Tibial nerve (tissue), 4 donors: ENCODE measurements around the gene RAB33B.

ENCODE experiments used
- CTCF ChIP-seq, 5 experiments: fragments of 200-600 bp in 3 of 5; fragments of 450-650 bp in 2 of 5; sonication (generic) in 3 of 5; IDR thresholded peaks; one replicate each; pipeline ENCODE4 v1.5.1; 2016 to 2019; ENCODE audit warnings: antibody characterized with exemption in 5 of 5, mild to moderate bottlenecking in 3 of 5, moderate library complexity in 2 of 5
- EP300 ChIP-seq, 2 donors: sonication (generic); formaldehyde crosslinking; IDR thresholded peaks; one replicate each; pipeline ENCODE4 v1.6.1; 2017; ENCODE audit warnings: antibody characterized with exemption in 2 of 2, mild to moderate bottlenecking in 1 of 2
- POLR2A ChIP-seq, 2 donors: fragments of 450-650 bp; IDR thresholded peaks; one replicate each; pipeline ENCODE4 v1.6.1; 2017; ENCODE audit warnings: antibody characterized with exemption in 2 of 2, mild to moderate bottlenecking in 2 of 2, moderate library complexity in 2 of 2

- TF ChIP-seq CTCF (IDR thresholded peaks at IDR 0.05) (no peak), EP300 (IDR thresholded peaks at IDR 0.05) (no peak), POLR2A (IDR thresholded peaks at IDR 0.05) (no peak)
These were observed 27.5 kb downstream of the RAB33B start for GRCh38 chr4:139481465-139481864.
